HL-60/S4 (cell line): ENCODE data around the gene SYNDIG1.
"Not testable (repeated sequence)": the region's sequence is repeated elsewhere in the genome, so short reads cannot be mapped to it uniquely, and the experiment has no call there.

Experiments used
- in situ Hi-C: fragments of 300-500 bp; cut with MboI; formaldehyde crosslinking; loops from 2 replicates; pipeline ENCODE4 v1.14.3; 2022; ENCODE audit warnings: low sequenced_read_pairs

Gene SYNDIG1

GRCh38 chr20:24492031-24492607, 22.7 kb downstream of the SYNDIG1 start:
- in situ Hi-C loops = no loop called here

- in situ Hi-C loops = no loop called here
These were observed 23.3 kb downstream of the SYNDIG1 start for GRCh38 chr20:24492698-24493097.

GRCh38 chr20:24493181-24493580, 23.8 kb downstream of the SYNDIG1 start:
- in situ Hi-C loops = no loop called here

GRCh38 chr20:24493661-24494459, 24.4 kb downstream of the SYNDIG1 start:
- in situ Hi-C loops = no loop called here

- in situ Hi-C loops = no loop called here
These were observed 25.1 kb downstream of the SYNDIG1 start for GRCh38 chr20:24494460-24494920.

- in situ Hi-C loops = no loop called here
These were observed 25.8 kb downstream of the SYNDIG1 start for GRCh38 chr20:24495266-24495665.

- in situ Hi-C loops = no loop called here
These were observed 28.4 kb downstream of the SYNDIG1 start for GRCh38 chr20:24497851-24498250.

GRCh38 chr20:24498641-24499040, 29.2 kb downstream of the SYNDIG1 start:
- in situ Hi-C loops = no loop called here

- in situ Hi-C loops = no loop called here
These were observed 30.0 kb downstream of the SYNDIG1 start for GRCh38 chr20:24499472-24499871.

- in situ Hi-C loops = no loop called here
These were observed 32.5 kb downstream of the SYNDIG1 start for GRCh38 chr20:24501764-24502556.

- in situ Hi-C loops = no loop called here
These were observed 33.2 kb downstream of the SYNDIG1 start for GRCh38 chr20:24502661-24503060.

GRCh38 chr20:24503352-24503931, 34.0 kb downstream of the SYNDIG1 start:
- in situ Hi-C loops = no loop called here

- in situ Hi-C loops = no loop called here
These were observed 35.2 kb downstream of the SYNDIG1 start for GRCh38 chr20:24504331-24505285.

GRCh38 chr20:24506146-24506545, 36.7 kb downstream of the SYNDIG1 start:
- in situ Hi-C loops = no loop called here

GRCh38 chr20:24506696-24507095, 37.3 kb downstream of the SYNDIG1 start:
- in situ Hi-C loops = no loop called here

GRCh38 chr20:24507182-24507853, 37.9 kb downstream of the SYNDIG1 start:
- in situ Hi-C loops = no loop called here

- in situ Hi-C loops = not testable (repeated sequence)
These were observed 43.0 kb downstream of the SYNDIG1 start for GRCh38 chr20:24512441-24512840.

- in situ Hi-C loops = no loop called here
These were observed 49.1 kb downstream of the SYNDIG1 start for GRCh38 chr20:24518515-24518914.

GRCh38 chr20:24519476-24519875, 50.0 kb downstream of the SYNDIG1 start:
- in situ Hi-C loops = no loop called here

- in situ Hi-C loops = no loop called here
These were observed 51.6 kb downstream of the SYNDIG1 start for GRCh38 chr20:24521032-24521431.
